Liver (tissue), 3 donors: ENCODE data around the gene C16orf92.

ENCODE experiments used
- ATF3 ChIP-seq: IDR thresholded peaks from 2 replicates; pipeline ENCODE4 v1.6.1; 2016; ENCODE audit warnings: antibody characterized with exemption
- CTCF ChIP-seq: fragments of 150-350 bp; IDR thresholded peaks from 2 replicates; pipeline ENCODE4 v1.5.1; 2017; ENCODE audit warnings: improper control_type of control experiment, low read depth, low read length; ENCODE audit not compliant: missing input control
- MAX ChIP-seq: IDR thresholded peaks from 2 replicates; pipeline ENCODE4 v1.6.1; 2016; ENCODE audit warnings: antibody characterized with exemption
- REST ChIP-seq: IDR thresholded peaks from 2 replicates; pipeline ENCODE4 v1.6.1; 2016; ENCODE audit warnings: antibody characterized with exemption, mild to moderate bottlenecking
- TAF1 ChIP-seq: conservative IDR thresholded peaks from 2 replicates; pipeline ENCODE4 v1.6.1; 2016; ENCODE audit warnings: antibody characterized with exemption, mild to moderate bottlenecking
- donor health status: healthy.
- donor health status: healthy.

- TF ChIP-seq REST (no peak), MAX (no peak), CTCF (no peak), ATF3 (no peak), TAF1 (no peak)
These were observed 22.0 kb upstream of the C16orf92 start for GRCh38 chr16:30000735-30001631.
